ENCODE measurements around the gene FKBP1A. TPM values are rescaled to one million over a fixed set of nuclear protein-coding genes. Genes with fewer than 3 reads are reported as not detected.

Gene FKBP1A
- total and polyA plus RNA-seq, 9 of the 15 experiments (the other 6 are each of a cell fraction or from before 2014, with no cell fraction given), result 48.8 to 502 (median 89.6) TPM

DNA sequence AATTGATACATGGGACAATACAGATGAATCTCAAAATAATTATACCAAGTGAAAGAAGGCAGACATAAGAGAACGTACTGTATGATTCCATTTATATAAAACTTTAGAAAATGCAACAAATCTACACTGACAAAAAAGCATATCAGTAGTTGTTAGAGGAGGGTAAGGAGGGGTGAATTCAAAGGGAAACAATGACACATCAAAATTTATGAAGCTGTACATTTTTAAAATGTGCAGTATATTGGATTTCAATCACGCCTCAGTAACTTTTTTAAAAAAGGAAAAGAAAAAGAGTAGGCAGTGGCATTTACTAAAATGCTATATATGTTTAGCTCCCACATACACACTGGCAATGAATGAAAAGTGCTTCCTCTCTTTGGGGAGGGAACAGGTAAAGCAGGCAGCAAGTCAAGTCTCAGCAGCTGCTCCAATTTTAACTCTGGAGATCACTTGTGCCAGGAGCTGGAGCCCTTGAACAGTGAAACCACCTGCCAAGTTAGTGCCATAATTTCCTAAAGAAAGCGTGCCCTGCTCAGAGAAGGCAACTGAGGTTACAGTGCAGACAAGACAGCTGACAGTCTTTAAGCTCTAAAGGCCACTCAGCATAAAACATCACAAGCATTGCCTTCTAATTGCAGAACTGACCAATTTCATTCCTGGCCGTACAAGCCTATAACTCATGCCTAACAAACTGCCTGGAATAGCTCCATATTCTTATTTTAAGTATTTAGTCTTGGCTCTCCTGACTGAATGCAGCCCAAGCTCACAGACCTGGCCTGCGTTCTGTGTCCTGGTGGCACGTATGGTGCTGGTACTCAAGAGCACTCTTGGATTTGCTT lies 10.9 kb downstream of the FKBP1A start:
- no peaks in the 10 kb centered on the region for H3K27me3 ChIP-seq (ENCODE audit: control insufficient read depth in 2 of 2, insufficient read depth in 2 of 2, low read length in 2 of 2)
- DNase-seq (ENCODE audit: extremely low read depth in 1 of 4, low spot score in 3 of 4), result no peak
- peaks cover 46% of the 10 kb centered on the region for H4K20me1 ChIP-seq (replicated peaks; ENCODE audit: control insufficient read depth, insufficient read depth, low read length)
- peaks cover 0 to 49% of the 10 kb centered on the region in 2 experiments; a peak in 3 of 5 replicates for H3K4me1 ChIP-seq (replicated peaks in 1 of 2; ENCODE audit: control insufficient read depth in 2 of 2, insufficient read depth in 2 of 2, low read length in 2 of 2)
- no TSS peak for BruUV-seq (replicated peaks)
- intact Hi-C loops (cut with micrococcal nuclease) (no loop called here), in situ Hi-C loops (cut with MboI) (no loop called here)
- peak; percentile 27; the same call in 2 of the 3 replicates for ATAC-seq
- H3K36me3 ChIP-seq (ENCODE audit: control insufficient read depth, insufficient read depth, low read length), result peaks cover 43% of the 10 kb centered on the region; the same call in 2 of the 3 replicates
- ChIA-PET POLR2A (interaction anchor here (0.5 to 1.5 kb wide), 6 partner anchors 10 to 93 kb away, joined by 3 to 10 read pairs (median 3); no protein-coding TSS in a partner anchor), CTCF (ENCODE audit: low intra/inter-chr PET ratio) (no interaction called here)
- peak overlapping the region; percentile 61 for H3K4me2 ChIP-seq (ENCODE audit: insufficient read depth, low read length)
- H3K9me1 ChIP-seq (ENCODE audit: control insufficient read depth, insufficient read depth, low read length), result peaks cover 4% of the 10 kb centered on the region
- 0 out of 4 replicates have a peak overlapping the region, but pooled peaks have one; percentile 12 to 17 for H3K9ac ChIP-seq (ENCODE audit: insufficient read depth in 1 of 2, low read depth in 2 of 2, low read length in 2 of 2)
- peak; percentile 69 for FAIRE-seq
- peaks cover 97% of the 10 kb centered on the region for H3K79me2 ChIP-seq (ENCODE audit: control insufficient read depth, insufficient read depth, low read length)
- no peak overlapping the region for H2AFZ ChIP-seq (ENCODE audit: low read depth, low read length)
- H3K27ac ChIP-seq (ENCODE audit: extremely low read depth, low read depth, low read length), result peak overlapping the region; percentile 50; the same call in 2 of the 3 replicates
- H3K9me3 ChIP-seq (replicated peaks; ENCODE audit: control insufficient read depth, insufficient read depth, low read depth, low read length), result no peaks in the 10 kb centered on the region
- no peak overlapping the region for H3K4me3 ChIP-seq
- WGBS (ENCODE audit: insufficient coverage, low coverage, missing lambda C conversion rate), result 35% methylated on average over 6 of the region's 6 CpGs
- no peak for TF ChIP-seq RNF2 (IDR thresholded peaks at IDR 0.05)
- no peak for TF ChIP-seq HMGN3 (IDR thresholded peaks at IDR 0.05; ENCODE audit: borderline replicate concordance, extremely low read depth, insufficient read length, low read depth, low read length)
- TF ChIP-seq MAFK (IDR thresholded peaks at IDR 0.05; ENCODE audit: low read length), result peak; percentile 42; the same call in 1 of the 2 replicates
- no peak for TF ChIP-seq HDAC3 (IDR thresholded peaks at IDR 0.05; ENCODE audit: borderline replicate concordance, partially characterized antibody)
- TF ChIP-seq, protein P1, sequence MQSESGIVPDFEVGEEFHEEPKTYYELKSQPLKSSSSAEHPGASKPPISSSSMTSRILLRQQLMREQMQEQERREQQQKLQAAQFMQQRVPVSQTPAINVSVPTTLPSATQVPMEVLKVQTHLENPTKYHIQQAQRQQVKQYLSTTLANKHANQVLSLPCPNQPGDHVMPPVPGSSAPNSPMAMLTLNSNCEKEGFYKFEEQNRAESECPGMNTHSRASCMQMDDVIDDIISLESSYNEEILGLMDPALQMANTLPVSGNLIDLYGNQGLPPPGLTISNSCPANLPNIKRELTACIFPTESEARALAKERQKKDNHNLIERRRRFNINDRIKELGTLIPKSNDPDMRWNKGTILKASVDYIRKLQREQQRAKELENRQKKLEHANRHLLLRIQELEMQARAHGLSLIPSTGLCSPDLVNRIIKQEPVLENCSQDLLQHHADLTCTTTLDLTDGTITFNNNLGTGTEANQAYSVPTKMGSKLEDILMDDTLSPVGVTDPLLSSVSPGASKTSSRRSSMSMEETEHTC (IDR thresholded peaks at IDR 0.05), result no peak
- no peak for TF ChIP-seq ETS2 (tag; IDR thresholded peaks at IDR 0.05; ENCODE audit: borderline replicate concordance, poor library complexity, severe bottlenecking)
- TF ChIP-seq, protein P2, sequence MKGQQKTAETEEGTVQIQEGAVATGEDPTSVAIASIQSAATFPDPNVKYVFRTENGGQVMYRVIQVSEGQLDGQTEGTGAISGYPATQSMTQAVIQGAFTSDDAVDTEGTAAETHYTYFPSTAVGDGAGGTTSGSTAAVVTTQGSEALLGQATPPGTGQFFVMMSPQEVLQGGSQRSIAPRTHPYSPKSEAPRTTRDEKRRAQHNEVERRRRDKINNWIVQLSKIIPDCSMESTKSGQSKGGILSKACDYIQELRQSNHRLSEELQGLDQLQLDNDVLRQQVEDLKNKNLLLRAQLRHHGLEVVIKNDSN (CRISPR knock-in tag; IDR thresholded peaks at IDR 0.05), result no peak
- no peak for TF ChIP-seq ZNF785 (CRISPR knock-in tag; IDR thresholded peaks at IDR 0.05)
- TF ChIP-seq TFAM (CRISPR knock-in tag; conservative IDR thresholded peaks at IDR 0.05), result no peak
- no peak for TF ChIP-seq DMBX1 (CRISPR knock-in tag; IDR thresholded peaks at IDR 0.05; ENCODE audit: borderline replicate concordance)
- peak; percentile 68 for TF ChIP-seq NFE2 (IDR thresholded peaks at IDR 0.05; ENCODE audit: low read depth)
- no peak for TF ChIP-seq LCOR (CRISPR knock-in tag; IDR thresholded peaks at IDR 0.05)
- TF ChIP-seq NFE2L1 (tag; IDR thresholded peaks at IDR 0.05; ENCODE audit: borderline replicate concordance, low read depth), result peak; percentile 61; the same call in 1 of the 2 replicates
- peak; percentile 60; the same call in 1 of the 2 replicates for TF ChIP-seq MAFF (IDR thresholded peaks at IDR 0.05; ENCODE audit: low read length)
- peak; percentile 88 for TF ChIP-seq ZNF316 (IDR thresholded peaks at IDR 0.05)
- TF ChIP-seq MAFG (tag; conservative IDR thresholded peaks at IDR 0.05), result peak; percentile 86
- TF ChIP-seq ZNF175 (CRISPR knock-in tag; IDR thresholded peaks at IDR 0.05; ENCODE audit: low read depth), result no peak
- TF ChIP-seq BACH1 (tag; IDR thresholded peaks at IDR 0.05), result peak; percentile 46; the same call in 1 of the 2 replicates
- peak; percentile 83 for TF ChIP-seq C11orf30 (IDR thresholded peaks at IDR 0.05; ENCODE audit: low read depth)
- no peak for TF ChIP-seq GTF2F1 (IDR thresholded peaks at IDR 0.05; ENCODE audit: low read depth, low read length)
- no peak for TF ChIP-seq ZNF324 (CRISPR knock-in tag; IDR thresholded peaks at IDR 0.05)
- no peak for TF ChIP-seq PPARD (CRISPR knock-in tag; IDR thresholded peaks at IDR 0.05)

Measured in K562 (cell line).